CD4-positive, alpha-beta T cell treated with Interleukin-17A for 1 hour (primary cell): ENCODE measurements around the gene MRPL58.
"Not testable (repeated sequence)": the region's sequence is repeated elsewhere in the genome, so short reads cannot be mapped to it uniquely, and the experiment has no call there.

Source experiments
- DNase-seq: peaks from one replicate; pipeline ENCODE4 v3.0.0-alpha.2; 2020

Gene MRPL58

DNA sequence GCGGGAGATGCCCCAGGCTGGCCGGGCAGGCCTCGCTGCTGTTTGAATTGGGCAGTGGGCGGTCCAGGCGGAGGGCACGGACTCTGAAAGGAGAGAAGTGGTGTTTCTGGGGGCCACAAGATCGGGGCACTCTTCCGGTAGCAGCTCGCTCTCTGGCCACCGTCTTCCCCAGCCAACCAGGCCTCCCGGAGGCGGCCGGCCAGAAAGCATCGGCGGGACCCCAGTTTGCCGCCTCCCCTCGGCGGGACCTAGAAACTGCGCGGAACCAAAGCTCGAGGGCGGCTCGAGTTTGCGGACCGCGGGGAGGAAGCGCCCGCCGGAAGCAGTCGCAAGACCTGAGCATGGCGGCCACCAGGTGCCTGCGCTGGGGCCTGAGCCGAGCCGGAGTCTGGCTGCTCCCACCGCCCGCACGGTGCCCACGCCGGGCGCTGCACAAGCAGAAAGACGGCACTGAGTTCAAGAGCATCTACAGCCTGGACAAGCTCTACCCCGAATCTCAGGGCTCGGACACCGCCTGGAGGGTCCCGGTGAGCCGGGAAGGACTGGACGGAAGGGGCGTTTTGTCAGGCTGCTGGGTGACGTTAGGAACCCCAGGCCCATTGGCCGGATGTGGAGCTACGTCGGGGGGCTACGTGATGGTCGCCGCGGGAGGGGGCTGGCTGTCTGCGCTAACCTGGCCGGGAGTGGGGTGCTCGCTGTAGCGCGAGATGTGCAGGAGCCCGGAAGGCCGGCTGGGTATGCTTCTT is at the start of gene MRPL58:
TSS of gene MRPL58 (plus strand) at position 325 of the 746 bp plus-strand sequence. CDS start at position 342, 17 bp downstream.
- peak; percentile 85 for DNase-seq

- no peak for DNase-seq
These were observed 48.8 kb upstream of the MRPL58 start for GRCh38 chr17:74963656-74964055.

DNA sequence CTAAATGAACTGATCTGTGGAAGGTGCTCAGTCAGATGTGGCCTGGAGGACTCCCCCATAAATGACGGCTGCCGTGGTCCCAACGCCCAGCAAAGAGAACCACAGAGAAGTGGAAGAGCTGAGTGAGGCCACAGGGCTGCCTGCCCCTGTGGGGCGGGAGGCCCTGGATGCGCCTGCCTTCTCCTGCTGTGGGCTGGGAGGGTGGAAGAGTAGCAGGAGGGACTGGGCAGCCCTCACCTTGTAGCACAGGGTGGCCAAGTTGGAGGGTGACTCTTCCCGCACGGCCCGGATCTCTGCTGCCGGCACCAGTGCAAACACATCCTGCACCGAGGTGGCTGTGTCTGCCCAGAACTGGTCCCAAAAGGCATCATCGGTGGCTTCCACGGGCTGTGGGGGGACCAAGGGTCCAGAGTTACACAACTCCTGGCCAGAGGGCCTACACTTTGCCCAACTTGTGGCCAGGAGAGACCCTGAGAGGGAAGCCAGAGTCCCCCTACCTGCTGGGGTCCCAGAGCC is 48.2 kb upstream of the MRPL58 start:
- DNase-seq = no peak

GRCh38 chr17:74964988-74965622 is 47.4 kb upstream of the MRPL58 start:
- no peak for DNase-seq

DNA sequence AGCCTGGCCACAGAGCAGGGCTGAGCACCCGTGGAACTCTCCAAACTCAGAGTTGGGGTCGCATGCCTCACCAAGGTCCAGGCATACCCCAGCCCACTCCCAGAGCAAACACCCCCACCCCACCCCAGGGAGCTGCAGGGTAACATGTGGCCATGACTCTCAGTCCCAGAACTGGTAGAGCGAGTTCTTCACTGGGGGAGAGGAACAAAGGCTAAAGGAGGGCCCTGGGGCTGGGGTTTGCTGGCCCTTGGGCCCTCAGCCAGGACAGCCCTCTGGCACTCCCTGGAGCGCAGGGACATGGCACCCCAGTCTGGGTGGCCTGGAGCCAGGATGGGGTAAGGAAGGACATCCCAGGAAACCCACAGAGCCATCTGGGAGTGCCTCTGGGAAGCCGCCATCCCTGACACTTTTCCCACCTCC is 44.1 kb upstream of the MRPL58 start:
- DNase-seq = no peak

- not testable (repeated sequence) for DNase-seq
These were observed 43.0 kb upstream of the MRPL58 start for GRCh38 chr17:74969501-74969900.

GRCh38 chr17:74970395-74970794 is 42.1 kb upstream of the MRPL58 start:
- no peak for DNase-seq

- no peak for DNase-seq
These were observed 41.2 kb upstream of the MRPL58 start for GRCh38 chr17:74971069-74971841.

- DNase-seq = no peak
These were observed 40.7 kb upstream of the MRPL58 start for GRCh38 chr17:74971842-74972106.

GRCh38 chr17:74972107-74972972 is 40.1 kb upstream of the MRPL58 start, which contains the start of gene HID1:
Gene HID1 (minus strand): TSS chr17:74972759. CDS start chr17:74972656, 103 bp downstream.
- peak; percentile 83 for DNase-seq

- no peak for DNase-seq
These were observed 39.5 kb upstream of the MRPL58 start for GRCh38 chr17:74972973-74973328.

DNA sequence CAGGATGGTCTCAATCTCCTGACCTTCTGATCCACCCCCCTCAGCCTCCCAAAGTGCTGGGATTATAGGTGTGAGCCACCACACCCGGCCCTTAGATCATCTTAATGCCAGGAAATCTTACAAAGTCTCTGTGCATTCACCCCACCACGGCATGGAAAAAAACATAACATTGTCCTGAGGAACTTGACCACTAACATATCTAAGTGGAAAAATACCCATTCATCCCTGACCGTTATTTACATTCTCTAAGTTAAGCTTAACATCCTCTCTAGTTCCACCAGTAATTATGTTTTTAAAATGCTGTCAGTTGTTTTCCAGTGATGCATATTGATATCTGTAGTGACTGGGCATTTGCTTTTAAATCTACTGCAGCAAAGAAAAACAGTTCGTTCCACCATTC is 36.5 kb upstream of the MRPL58 start:
- no peak for DNase-seq

DNA sequence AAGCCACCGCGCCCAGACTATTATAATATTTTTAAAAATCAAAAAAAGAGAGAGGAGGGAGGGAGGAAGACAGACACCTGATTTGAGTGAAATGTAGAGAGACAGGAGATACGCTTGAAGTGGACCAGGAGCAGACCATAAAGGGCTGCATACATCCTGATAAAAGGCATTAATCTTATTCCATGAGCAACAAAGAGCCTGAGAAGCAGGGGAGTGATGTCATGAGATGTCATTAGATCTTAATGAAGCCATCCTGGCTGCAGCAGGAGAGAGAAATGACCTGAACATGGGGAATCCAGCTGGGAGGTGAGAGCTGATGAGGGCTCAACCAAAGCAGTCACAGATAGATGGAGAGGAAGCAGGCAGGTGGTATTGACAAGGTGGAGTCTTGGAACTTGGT is 34.7 kb upstream of the MRPL58 start:
- DNase-seq = no peak

DNA sequence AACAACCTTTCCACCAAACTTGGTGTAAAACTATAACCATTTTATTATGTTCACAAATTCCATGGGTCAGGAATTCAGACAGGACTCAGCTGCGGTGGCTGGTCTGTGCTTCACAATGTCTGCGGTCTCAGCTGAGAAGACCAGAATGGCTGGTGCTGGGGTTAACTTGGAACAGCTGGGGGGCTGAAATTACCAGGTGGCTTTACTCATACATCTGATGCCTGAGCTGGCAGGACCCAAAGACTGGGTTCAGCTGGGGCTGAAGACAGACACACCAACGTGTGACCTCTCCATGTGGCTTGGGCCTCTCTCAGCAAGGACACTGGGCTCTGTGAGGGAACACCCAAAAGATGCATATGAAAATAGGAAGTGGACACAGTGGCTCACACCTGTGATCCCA is 34.2 kb upstream of the MRPL58 start:
- no peak for DNase-seq

DNA sequence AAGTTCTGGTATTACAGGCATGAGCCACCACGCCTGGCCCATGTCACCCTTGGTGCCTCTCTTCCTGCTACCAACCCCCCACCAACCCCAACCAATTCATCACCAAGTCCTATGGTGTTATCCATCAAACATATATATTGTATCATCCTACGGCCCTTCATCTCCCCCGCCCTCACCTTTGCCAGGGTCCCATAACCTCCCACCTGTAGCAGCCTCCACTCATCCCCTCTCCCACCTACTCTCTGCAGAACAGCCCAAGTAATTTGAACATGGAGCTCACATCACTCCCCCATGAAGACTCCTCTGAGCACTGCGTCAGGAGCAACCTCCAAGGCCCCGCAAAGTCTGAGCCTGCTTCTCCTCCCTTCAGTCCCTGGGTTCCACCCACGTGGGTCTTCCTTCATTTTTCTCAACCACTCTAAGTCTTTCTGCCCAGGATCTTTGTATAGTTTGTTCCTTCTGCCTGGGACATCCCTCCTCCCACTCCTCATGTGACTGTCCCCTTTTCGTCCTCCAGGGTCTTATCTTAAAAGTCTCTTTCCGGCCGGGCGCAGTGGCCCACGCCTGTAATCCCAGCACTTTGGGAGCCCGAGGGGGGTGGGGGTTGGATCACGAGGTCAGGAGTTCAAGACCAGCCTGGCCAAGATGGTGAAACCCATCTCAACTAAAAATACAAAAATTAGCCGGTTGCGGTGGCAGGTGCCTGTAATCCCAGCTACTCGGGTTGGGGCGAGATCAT is 32.9 kb upstream of the MRPL58 start:
- no peak for DNase-seq

GRCh38 chr17:74981318-74981978 is 31.0 kb upstream of the MRPL58 start:
- no peak for DNase-seq

GRCh38 chr17:74981979-74982662 is 30.3 kb upstream of the MRPL58 start:
- peak; percentile 85 for DNase-seq

DNA sequence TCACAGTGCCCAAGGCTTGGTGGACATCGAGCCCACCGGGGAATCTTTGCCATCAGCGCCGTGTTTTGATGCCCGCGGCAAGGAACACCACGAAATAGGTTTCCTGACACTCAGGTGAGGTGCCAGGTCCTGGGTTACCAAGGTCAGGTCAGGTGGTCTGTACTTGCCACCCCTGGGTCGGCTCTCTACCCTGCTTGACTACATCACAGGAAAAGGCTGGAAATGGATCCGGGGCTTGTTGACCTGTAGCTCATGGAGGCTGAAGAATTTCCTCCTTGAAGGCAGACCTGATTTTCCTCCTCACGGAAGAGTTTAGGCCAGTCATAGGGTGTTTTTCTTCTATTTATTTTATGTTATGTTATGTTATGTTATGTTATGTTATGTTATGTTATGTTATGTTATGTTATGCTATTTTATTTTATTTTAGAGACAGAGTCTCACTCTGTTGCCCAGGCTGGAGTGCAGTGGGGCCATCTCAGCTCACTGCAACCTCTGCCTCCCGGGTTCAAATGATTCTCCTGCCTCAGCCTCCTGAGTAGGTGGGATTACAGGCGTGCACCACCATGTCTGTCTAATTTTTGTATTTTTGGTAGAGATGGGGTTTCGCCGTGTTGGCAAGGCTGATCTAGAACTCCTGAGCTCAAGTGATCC is 29.7 kb upstream of the MRPL58 start:
- DNase-seq = not testable (repeated sequence)

- no peak for DNase-seq
These were observed 26.3 kb upstream of the MRPL58 start for GRCh38 chr17:74986206-74986576.

DNA sequence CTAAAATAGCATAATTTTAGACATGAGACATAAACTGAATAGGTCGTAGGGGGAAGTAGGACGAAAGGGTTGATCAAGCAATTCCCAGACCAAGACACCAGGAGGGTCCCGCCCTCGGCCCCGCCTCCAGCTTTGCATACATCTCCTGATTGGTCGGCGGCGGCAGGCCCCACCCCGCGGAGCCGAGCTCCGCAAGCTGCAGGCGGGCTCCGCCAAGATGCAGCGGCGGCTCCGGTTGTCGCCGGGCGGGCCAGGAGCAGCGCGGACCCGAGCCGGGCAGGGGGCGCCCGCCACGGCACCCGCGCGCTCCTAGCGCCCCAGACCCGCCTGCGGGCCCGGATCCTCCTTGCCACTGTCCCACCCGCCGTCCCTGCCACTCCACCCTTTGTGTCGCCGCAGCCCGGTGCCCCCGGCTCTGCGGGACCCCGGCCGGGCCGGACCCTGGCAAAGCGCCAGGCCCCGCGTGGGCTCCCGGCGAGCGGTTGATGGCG is 25.0 kb upstream of the MRPL58 start, which contains the start of gene CDR2L:
TSS of gene CDR2L (plus strand) at position 215 of the 491 bp plus-strand sequence. CDS start 412 bp downstream, outside the sequence.
- DNase-seq = peak; percentile 92
